Natural killer cell (primary cell): ENCODE results near the gene TYMS. TPM values are rescaled to one million over a fixed set of nuclear protein-coding genes. Genes with fewer than 3 reads are reported as not detected.

Experiments used
- ATAC-seq, 3 donors: fragments of 150-1000 bp in 2 of 3; fragments of 200-7000 bp in 1 of 3; cut with Tn5 transposase; 1 replicate in 1 of 3; 2 replicates in 2 of 3; pipeline ENCODE4 v1.10.0; 2021; ENCODE audit warnings: mild to moderate bottlenecking in 2 of 3, moderate library complexity in 2 of 3
- DNase-seq, 2 donors: peaks; one replicate each; pipeline versions ENCODE4 v3.0.0 to v3.0.0-alpha.2; 2013 to 2021; ENCODE audit warnings: mixed read lengths in 1 of 2
- H3K27ac ChIP-seq: one replicate; pipeline ENCODE4 v1.5.1; 2013; ENCODE audit warnings: mild to moderate bottlenecking, low read length
- H3K27me3 ChIP-seq: one replicate; pipeline ENCODE4 v1.6.1; 2013; ENCODE audit warnings: low read length; ENCODE audit not compliant: control insufficient read depth, insufficient read depth
- H3K36me3 ChIP-seq: one replicate; pipeline ENCODE4 v1.6.1; 2013; ENCODE audit warnings: low read length; ENCODE audit not compliant: control insufficient read depth, insufficient read depth
- H3K4me1 ChIP-seq: one replicate; pipeline ENCODE4 v1.6.1; 2013; ENCODE audit warnings: low read length; ENCODE audit not compliant: control insufficient read depth, insufficient read depth
- H3K4me3 ChIP-seq: one replicate; pipeline ENCODE4 v1.5.1; 2013; ENCODE audit warnings: low read length
- H3K9me3 ChIP-seq: one replicate; pipeline ENCODE4 v1.6.1; 2013; ENCODE audit warnings: low read length; ENCODE audit not compliant: control insufficient read depth, insufficient read depth
- H3K27ac Mint-ChIP-seq, 2 donors: one replicate each; pipeline ENCODE4 v1.8.0; 2022; ENCODE audit warnings: mild to moderate bottlenecking in 2 of 2, mixed read lengths in 2 of 2, moderate library complexity in 1 of 2
- H3K27me3 Mint-ChIP-seq, 2 donors: one replicate each; pipeline ENCODE4 v1.8.0; 2022; ENCODE audit warnings: low read depth in 2 of 2, mixed read lengths in 2 of 2
- H3K36me3 Mint-ChIP-seq: one replicate; pipeline ENCODE4 v1.8.0; 2022; ENCODE audit warnings: mixed read lengths
- H3K4me1 Mint-ChIP-seq, 2 donors: one replicate each; pipeline ENCODE4 v1.8.0; 2022; ENCODE audit warnings: mixed read lengths in 2 of 2
- H3K4me3 Mint-ChIP-seq: one replicate; pipeline ENCODE4 v1.8.0; 2022; ENCODE audit warnings: mild to moderate bottlenecking, moderate library complexity, mixed read lengths
- H3K9me3 Mint-ChIP-seq, 2 donors: one replicate each; pipeline ENCODE4 v1.8.0; 2022; ENCODE audit warnings: mixed read lengths in 2 of 2
- WGBS: methylation state at CpG from one replicate; pipeline ENCODE4 v1.1.7; 2013; ENCODE audit warnings: missing lambda C conversion rate; ENCODE audit not compliant: insufficient coverage; 5-methylcytosine and 5-hydroxymethylcytosine counted together
- intact Hi-C: fragments of 100-400 bp; cut with micrococcal nuclease; formaldehyde crosslinking; loops from one replicate; pipeline ENCODE4 v1.14.2; 2022
- total RNA-seq, 4 donors: library from RNA; stranded (reverse); fragments of 120-200 nt in 1 of 4; gene quantifications; one replicate each; pipeline versions ENCODE4 v1.2.3 to v1.2.4, GENCODE V29; 2013 to 2022
- TF ChIP-seq, protein P1 (sequence below): fragments of 200-600 bp; IDR thresholded peaks from one replicate; pipeline ENCODE4 v1.8.0; 2022; ENCODE audit warnings: antibody characterized with exemption

The TYMS gene
- total RNA-seq = 10 to 100 TPM in 1 of 3 donors, 1 to 10 TPM in 2; 5.8 to 13.6 (median 7.8) TPM
- total RNA-seq (2013) = 3.0 TPM

DNA sequence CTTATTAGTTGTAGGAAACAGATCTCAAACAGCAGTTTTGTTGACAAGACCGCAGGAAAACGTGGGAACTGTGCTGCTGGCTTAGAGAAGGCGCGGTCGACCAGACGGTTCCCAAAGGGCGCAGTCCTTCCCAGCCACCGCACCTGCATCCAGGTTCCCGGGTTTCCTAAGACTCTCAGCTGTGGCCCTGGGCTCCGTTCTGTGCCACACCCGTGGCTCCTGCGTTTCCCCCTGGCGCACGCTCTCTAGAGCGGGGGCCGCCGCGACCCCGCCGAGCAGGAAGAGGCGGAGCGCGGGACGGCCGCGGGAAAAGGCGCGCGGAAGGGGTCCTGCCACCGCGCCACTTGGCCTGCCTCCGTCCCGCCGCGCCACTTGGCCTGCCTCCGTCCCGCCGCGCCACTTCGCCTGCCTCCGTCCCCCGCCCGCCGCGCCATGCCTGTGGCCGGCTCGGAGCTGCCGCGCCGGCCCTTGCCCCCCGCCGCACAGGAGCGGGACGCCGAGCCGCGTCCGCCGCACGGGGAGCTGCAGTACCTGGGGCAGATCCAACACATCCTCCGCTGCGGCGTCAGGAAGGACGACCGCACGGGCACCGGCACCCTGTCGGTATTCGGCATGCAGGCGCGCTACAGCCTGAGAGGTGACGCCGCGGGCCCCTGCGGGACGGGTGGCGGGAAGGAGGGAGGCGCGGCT is at the start of gene TYMS:
TYMS (plus strand) TSS at position 343 of the 690 bp plus-strand sequence; CDS start at position 433, 90 bp downstream.
- intact Hi-C loops = no loop called here
- Histone ChIP-seq H3K4me3 (peak within 1 kb of the TSS; percentile 46), H3K9me3 (no peaks in the 10 kb centered on the region), H3K36me3 (no peaks in the 10 kb centered on the region), H3K4me1 (peaks cover 16% of the 10 kb centered on the region), H3K27ac (no peak within 1 kb of the TSS), H3K27me3 (no peaks in the 10 kb centered on the region)
- Mint-ChIP-seq H3K9me3 (peaks cover 0 to 2% of the 10 kb centered on the region in 2 donors), H3K4me3 (peak within 1 kb of the TSS; percentile 87), H3K4me1 (peaks cover 11 to 19% of the 10 kb centered on the region in 2 donors), H3K27me3 (peaks cover 0 to 6% of the 10 kb centered on the region in 2 donors), H3K36me3 (no peaks in the 10 kb centered on the region), H3K27ac (peak within 1 kb of the TSS in 1 of 2 donors; percentile 73)
- ATAC-seq (peak; percentile 45 to 51 (median 46)), DNase-seq (peak; percentile 32 to 53)
- under 1% methylated on average over 79 of the region's 79 CpGs for WGBS
- TF ChIP-seq, protein P1, sequence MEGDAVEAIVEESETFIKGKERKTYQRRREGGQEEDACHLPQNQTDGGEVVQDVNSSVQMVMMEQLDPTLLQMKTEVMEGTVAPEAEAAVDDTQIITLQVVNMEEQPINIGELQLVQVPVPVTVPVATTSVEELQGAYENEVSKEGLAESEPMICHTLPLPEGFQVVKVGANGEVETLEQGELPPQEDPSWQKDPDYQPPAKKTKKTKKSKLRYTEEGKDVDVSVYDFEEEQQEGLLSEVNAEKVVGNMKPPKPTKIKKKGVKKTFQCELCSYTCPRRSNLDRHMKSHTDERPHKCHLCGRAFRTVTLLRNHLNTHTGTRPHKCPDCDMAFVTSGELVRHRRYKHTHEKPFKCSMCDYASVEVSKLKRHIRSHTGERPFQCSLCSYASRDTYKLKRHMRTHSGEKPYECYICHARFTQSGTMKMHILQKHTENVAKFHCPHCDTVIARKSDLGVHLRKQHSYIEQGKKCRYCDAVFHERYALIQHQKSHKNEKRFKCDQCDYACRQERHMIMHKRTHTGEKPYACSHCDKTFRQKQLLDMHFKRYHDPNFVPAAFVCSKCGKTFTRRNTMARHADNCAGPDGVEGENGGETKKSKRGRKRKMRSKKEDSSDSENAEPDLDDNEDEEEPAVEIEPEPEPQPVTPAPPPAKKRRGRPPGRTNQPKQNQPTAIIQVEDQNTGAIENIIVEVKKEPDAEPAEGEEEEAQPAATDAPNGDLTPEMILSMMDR = no peak

DNA sequence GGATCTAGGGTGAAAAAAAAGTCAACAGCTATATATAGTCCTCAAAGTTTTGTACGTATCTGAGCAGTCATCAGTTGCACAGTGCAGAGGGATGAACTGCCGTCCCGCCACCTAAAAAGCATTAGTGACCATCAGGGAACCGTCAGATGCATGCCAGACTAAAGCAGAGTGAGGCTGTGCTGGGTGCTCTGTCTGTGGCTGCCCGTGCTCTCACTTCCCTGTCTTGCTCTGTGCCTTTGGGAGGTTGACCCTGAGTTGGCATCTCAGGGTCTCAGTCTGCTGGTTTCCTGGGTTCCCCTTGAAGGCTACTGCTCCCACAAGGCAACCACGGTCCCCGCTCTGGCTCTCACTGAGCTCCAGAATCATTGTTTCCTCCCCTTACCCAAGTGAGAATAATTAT is 49.5 kb upstream of the TYMS start:
- H3K4me3 Mint-ChIP-seq = no peak overlapping the region
- H3K4me1 Mint-ChIP-seq = no peaks in the 10 kb centered on the region
- H3K27ac Mint-ChIP-seq = no peak overlapping the region
- DNase-seq (no peak), ATAC-seq (no peak)
- H3K36me3 Mint-ChIP-seq = no peaks in the 10 kb centered on the region
- Histone ChIP-seq H3K9me3 (no peaks in the 10 kb centered on the region), H3K4me1 (no peaks in the 10 kb centered on the region), H3K27ac (no peak overlapping the region), H3K27me3 (no peaks in the 10 kb centered on the region), H3K36me3 (no peaks in the 10 kb centered on the region), H3K4me3 (no peak overlapping the region)
- H3K9me3 Mint-ChIP-seq = no peaks in the 10 kb centered on the region
- TF ChIP-seq, protein P1 = no peak
- peaks cover 7 to 19% of the 10 kb centered on the region in 2 donors for H3K27me3 Mint-ChIP-seq
- intact Hi-C loops = no loop called here
- WGBS = 74% methylated on average over 5 of the region's 7 CpGs

DNA sequence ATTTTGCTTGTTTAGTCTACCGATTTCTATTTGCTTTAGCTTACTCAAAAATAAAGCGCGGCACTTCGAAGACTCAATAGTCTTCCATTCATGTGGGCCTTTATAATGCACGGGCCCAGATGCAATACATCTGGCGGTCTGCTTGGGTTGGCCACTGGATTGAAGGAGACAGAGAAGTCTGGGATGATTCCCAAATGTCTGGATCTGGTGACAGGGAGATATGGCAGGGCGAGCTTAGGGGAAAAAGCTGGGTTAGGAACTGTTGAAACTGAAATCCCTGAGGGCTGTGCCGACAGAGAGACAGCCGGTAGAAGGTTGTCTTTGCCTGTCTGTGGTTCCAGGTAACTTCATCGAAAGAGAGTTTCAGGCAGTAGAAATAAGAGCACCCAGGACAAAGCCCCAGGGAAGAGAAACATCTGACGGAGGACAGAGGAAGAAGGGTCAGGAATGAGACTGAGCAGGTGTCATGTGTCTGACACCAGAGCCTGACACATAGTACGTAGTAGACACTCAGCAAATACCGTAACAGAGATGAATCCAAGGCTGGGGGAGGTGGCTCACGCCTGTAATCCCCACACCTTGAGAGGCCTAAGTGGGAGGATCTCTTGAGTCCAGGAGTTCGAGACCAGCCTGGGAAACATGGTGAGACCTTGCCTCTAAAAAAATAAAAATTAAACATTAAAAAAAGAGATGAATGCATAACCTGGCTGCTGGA is 47.1 kb upstream of the TYMS start:
- no peak for DNase-seq
- Mint-ChIP-seq H3K9me3 (no peaks in the 10 kb centered on the region), H3K36me3 (no peaks in the 10 kb centered on the region), H3K4me1 (no peaks in the 10 kb centered on the region), H3K27ac (no peak overlapping the region), H3K27me3 (peaks cover 7 to 21% of the 10 kb centered on the region in 2 donors), H3K4me3 (no peak overlapping the region)
- H3K27ac ChIP-seq = no peak overlapping the region
- ATAC-seq = no peak
- no peaks in the 10 kb centered on the region for H3K36me3 ChIP-seq
- intact Hi-C loops = no loop called here
- TF ChIP-seq, protein P1 = no peak
- 85% methylated on average over 14 of the region's 15 CpGs for WGBS
- no peaks in the 10 kb centered on the region for H3K27me3 ChIP-seq
- H3K4me3 ChIP-seq = no peak overlapping the region
- H3K9me3 ChIP-seq = no peaks in the 10 kb centered on the region
- peaks cover 2% of the 10 kb centered on the region for H3K4me1 ChIP-seq
